Body of pancreas (tissue), 4 donors: ENCODE data around the gene RBM44.

Experiments used
- POLR2A ChIP-seq, 3 donors: fragments of 450-650 bp; IDR thresholded peaks; one replicate each; pipeline ENCODE4 v1.6.1; 2016; ENCODE audit warnings: antibody characterized with exemption in 3 of 3, mild to moderate bottlenecking in 2 of 3
- TF ChIP-seq, protein P1 (sequence below), 7 experiments: fragments of 450-650 bp in 4 of 7; fragments of 200-600 bp in 3 of 7; sonication (generic) in 3 of 7; IDR thresholded peaks; one replicate each; pipeline ENCODE4 v1.5.1; 2016 to 2019; ENCODE audit warnings: antibody characterized with exemption in 7 of 7

DNA sequence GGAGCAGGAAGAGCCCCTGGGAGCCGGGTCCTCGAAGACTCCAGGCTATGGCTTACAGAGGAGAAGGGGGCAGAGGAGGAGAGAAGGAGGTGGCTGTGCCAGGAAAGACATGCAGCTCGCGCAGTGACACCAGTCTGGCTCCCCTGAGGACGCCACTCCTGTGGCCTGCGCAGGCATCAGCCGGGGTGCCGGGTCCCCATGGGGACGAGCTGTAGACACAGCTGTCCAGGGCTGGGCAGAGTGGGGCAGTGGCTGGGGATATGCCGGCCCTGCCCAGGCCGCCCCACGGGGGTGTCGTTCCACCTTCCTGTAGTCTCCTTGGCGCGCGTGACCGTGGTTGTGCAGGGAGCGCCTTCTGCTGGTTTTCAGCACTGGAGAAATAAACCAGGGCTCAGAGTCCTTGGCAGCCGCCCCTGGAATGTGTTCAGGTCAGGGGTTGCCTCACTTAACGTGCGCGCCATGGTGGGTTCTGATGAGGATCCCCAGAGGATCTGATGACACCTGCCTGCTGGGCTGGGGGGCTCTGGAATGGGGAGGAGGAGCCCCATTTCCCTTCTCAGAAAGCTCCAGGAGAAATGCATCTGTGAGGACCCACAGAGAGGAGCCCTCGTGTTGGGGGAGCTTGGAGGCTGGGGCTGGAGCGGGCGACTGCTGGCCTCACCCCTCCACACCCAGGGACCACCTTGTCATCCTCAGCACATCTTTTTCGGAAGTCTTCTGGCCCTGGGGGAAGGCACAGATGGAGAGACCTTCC lies 87.5 kb downstream of the RBM44 start:
- TF ChIP-seq, protein P1, sequence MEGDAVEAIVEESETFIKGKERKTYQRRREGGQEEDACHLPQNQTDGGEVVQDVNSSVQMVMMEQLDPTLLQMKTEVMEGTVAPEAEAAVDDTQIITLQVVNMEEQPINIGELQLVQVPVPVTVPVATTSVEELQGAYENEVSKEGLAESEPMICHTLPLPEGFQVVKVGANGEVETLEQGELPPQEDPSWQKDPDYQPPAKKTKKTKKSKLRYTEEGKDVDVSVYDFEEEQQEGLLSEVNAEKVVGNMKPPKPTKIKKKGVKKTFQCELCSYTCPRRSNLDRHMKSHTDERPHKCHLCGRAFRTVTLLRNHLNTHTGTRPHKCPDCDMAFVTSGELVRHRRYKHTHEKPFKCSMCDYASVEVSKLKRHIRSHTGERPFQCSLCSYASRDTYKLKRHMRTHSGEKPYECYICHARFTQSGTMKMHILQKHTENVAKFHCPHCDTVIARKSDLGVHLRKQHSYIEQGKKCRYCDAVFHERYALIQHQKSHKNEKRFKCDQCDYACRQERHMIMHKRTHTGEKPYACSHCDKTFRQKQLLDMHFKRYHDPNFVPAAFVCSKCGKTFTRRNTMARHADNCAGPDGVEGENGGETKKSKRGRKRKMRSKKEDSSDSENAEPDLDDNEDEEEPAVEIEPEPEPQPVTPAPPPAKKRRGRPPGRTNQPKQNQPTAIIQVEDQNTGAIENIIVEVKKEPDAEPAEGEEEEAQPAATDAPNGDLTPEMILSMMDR (IDR thresholded peaks at IDR 0.05): no peak
- TF ChIP-seq POLR2A (IDR thresholded peaks at IDR 0.05): no peak
